Thyroid gland (tissue), 4 donors: ENCODE measurements around the gene GPR12.

Source experiments
- CTCF ChIP-seq, 6 experiments: fragments of 200-600 bp in 3 of 6; fragments of 450-650 bp in 3 of 6; sonication (generic) in 3 of 6; IDR thresholded peaks; one replicate each; pipeline ENCODE4 v1.5.1; 2016 to 2019; ENCODE audit warnings: antibody characterized with exemption in 6 of 6, mild to moderate bottlenecking in 2 of 6, inconsistent platforms in 1 of 6, moderate library complexity in 1 of 6
- POLR2A ChIP-seq, 2 donors: fragments of 450-650 bp; IDR thresholded peaks; one replicate each; pipeline ENCODE4 v1.6.1; 2017; ENCODE audit warnings: antibody characterized with exemption in 2 of 2, mild to moderate bottlenecking in 2 of 2, moderate library complexity in 1 of 2

GRCh38 chr13:26759249-26759906 lies 1.2 kb downstream of the GPR12 start:
- TF ChIP-seq POLR2A (IDR thresholded peaks at IDR 0.05) (no peak), CTCF (IDR thresholded peaks at IDR 0.05) (no peak)
